ENCODE results near the gene KRT16.

DNA sequence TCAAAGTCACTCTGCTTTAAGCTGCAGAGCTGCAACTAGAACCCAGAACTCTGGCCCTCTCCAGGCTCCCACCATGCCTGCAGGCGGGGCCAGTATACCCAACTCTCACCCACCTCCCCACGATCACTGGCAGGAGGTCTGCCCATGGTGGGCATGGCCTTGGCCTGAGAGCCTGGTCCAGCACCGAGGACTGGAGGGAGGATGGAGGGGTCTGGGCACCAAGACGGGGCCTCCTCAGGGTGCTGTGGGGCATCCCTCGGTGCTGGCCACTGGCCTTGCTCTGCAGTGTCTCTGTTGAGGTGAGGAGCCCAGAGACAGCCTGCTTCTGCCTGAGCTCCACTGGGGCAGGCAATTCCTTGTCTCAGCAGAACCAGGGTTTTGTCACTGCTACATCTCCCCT is 1.5 kb upstream of the KRT16 start:
- no peak for TF ChIP-seq POLR2A (IDR thresholded peaks at IDR 0.05)
- TF ChIP-seq, protein P1, sequence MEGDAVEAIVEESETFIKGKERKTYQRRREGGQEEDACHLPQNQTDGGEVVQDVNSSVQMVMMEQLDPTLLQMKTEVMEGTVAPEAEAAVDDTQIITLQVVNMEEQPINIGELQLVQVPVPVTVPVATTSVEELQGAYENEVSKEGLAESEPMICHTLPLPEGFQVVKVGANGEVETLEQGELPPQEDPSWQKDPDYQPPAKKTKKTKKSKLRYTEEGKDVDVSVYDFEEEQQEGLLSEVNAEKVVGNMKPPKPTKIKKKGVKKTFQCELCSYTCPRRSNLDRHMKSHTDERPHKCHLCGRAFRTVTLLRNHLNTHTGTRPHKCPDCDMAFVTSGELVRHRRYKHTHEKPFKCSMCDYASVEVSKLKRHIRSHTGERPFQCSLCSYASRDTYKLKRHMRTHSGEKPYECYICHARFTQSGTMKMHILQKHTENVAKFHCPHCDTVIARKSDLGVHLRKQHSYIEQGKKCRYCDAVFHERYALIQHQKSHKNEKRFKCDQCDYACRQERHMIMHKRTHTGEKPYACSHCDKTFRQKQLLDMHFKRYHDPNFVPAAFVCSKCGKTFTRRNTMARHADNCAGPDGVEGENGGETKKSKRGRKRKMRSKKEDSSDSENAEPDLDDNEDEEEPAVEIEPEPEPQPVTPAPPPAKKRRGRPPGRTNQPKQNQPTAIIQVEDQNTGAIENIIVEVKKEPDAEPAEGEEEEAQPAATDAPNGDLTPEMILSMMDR (IDR thresholded peaks at IDR 0.05): no peak
- no peak for TF ChIP-seq EP300 (IDR thresholded peaks at IDR 0.05)
